Liver (tissue), 9 donors: ENCODE data around the gene CCNC. TPM values are rescaled to one million over a fixed set of nuclear protein-coding genes. Genes with fewer than 3 reads are reported as not detected.

Experiments
- DNase-seq: peaks from one replicate; pipeline ENCODE4 v3.0.0-alpha.2; 2017; ENCODE audit warnings: low spot score
- H3K27ac ChIP-seq, 2 donors: one replicate each; pipeline ENCODE4 v1.7.0; 2013; ENCODE audit warnings: inconsistent platforms in 2 of 2, low read length in 2 of 2, control low read depth in 1 of 2, low read depth in 1 of 2, mild to moderate bottlenecking in 1 of 2
- H3K27me3 ChIP-seq, 4 donors: one replicate each; pipeline versions ENCODE4 v1.6.1 to v1.7.0; 2013; ENCODE audit warnings: low read length in 3 of 4, inconsistent platforms in 1 of 4, mild to moderate bottlenecking in 1 of 4, moderate library complexity in 1 of 4; ENCODE audit not compliant: control insufficient read depth in 4 of 4, insufficient read depth in 4 of 4
- H3K36me3 ChIP-seq, 4 donors: one replicate each; pipeline versions ENCODE4 v1.6.1 to v1.7.0; 2013; ENCODE audit warnings: low read length in 3 of 4, mild to moderate bottlenecking in 3 of 4, low read depth in 1 of 4, moderate library complexity in 1 of 4; ENCODE audit not compliant: control insufficient read depth in 4 of 4, insufficient read depth in 3 of 4
- H3K4me1 ChIP-seq, 4 donors: one replicate each; pipeline versions ENCODE4 v1.6.1 to v1.7.0; 2013; ENCODE audit warnings: low read length in 3 of 4, mild to moderate bottlenecking in 3 of 4, moderate library complexity in 1 of 4; ENCODE audit not compliant: control insufficient read depth in 4 of 4, insufficient read depth in 4 of 4
- H3K4me3 ChIP-seq, 3 donors: one replicate each; pipeline versions ENCODE4 v1.6.1 to v1.7.0; 2013; ENCODE audit warnings: low read length in 3 of 3, control low read depth in 1 of 3, low read depth in 1 of 3, mild to moderate bottlenecking in 1 of 3
- H3K9ac ChIP-seq, 2 donors: one replicate each; pipeline ENCODE4 v1.7.0; 2013; ENCODE audit warnings: low read length in 2 of 2, mild to moderate bottlenecking in 2 of 2, moderate library complexity in 2 of 2, control low read depth in 1 of 2, low read depth in 1 of 2
- H3K9me3 ChIP-seq, 4 donors: one replicate each; pipeline versions ENCODE4 v1.6.1 to v1.7.0; 2013; ENCODE audit warnings: low read length in 3 of 4; ENCODE audit not compliant: control insufficient read depth in 4 of 4
- ATF3 ChIP-seq: IDR thresholded peaks from 2 replicates; pipeline ENCODE4 v1.6.1; 2016; ENCODE audit warnings: antibody characterized with exemption
- CTCF ChIP-seq: fragments of 150-350 bp; IDR thresholded peaks from 2 replicates; pipeline ENCODE4 v1.5.1; 2017; ENCODE audit warnings: improper control_type of control experiment, low read depth, low read length; ENCODE audit not compliant: missing input control
- EGR1 ChIP-seq, 2 donors: IDR thresholded peaks; 2 replicates each; pipeline ENCODE4 v1.6.1; 2016 to 2018; ENCODE audit warnings: antibody characterized with exemption in 2 of 2, low read depth in 2 of 2
- FOXA1 ChIP-seq: IDR thresholded peaks from 2 replicates; pipeline ENCODE4 v1.6.1; 2016; ENCODE audit warnings: antibody characterized with exemption
- FOXA2 ChIP-seq: IDR thresholded peaks from 2 replicates; pipeline ENCODE4 v1.6.1; 2016; ENCODE audit warnings: antibody characterized with exemption
- GABPA ChIP-seq, 2 donors: IDR thresholded peaks in 1 of 2; conservative IDR thresholded peaks in 1 of 2; 2 replicates each; pipeline ENCODE4 v1.6.1; 2016; ENCODE audit warnings: antibody characterized with exemption in 2 of 2, mild to moderate bottlenecking in 1 of 2, moderate library complexity in 1 of 2
- HNF4G ChIP-seq: IDR thresholded peaks from 2 replicates; pipeline ENCODE4 v1.6.1; 2016; ENCODE audit warnings: antibody characterized with exemption
- JUND ChIP-seq, 2 donors: IDR thresholded peaks; 2 replicates each; pipeline ENCODE4 v1.6.1; 2016; ENCODE audit warnings: antibody characterized with exemption in 2 of 2
- NR2F2 ChIP-seq: IDR thresholded peaks from 2 replicates; pipeline ENCODE4 v1.6.1; 2016; ENCODE audit warnings: antibody characterized with exemption
- RAD21 ChIP-seq, 2 donors: IDR thresholded peaks; 2 replicates each; pipeline ENCODE4 v1.6.1; 2016; ENCODE audit warnings: antibody characterized with exemption in 2 of 2, mild to moderate bottlenecking in 2 of 2
- REST ChIP-seq: IDR thresholded peaks from 2 replicates; pipeline ENCODE4 v1.6.1; 2016; ENCODE audit warnings: antibody characterized with exemption, mild to moderate bottlenecking
- SP1 ChIP-seq: IDR thresholded peaks from 2 replicates; pipeline ENCODE4 v1.6.1; 2018; ENCODE audit warnings: antibody characterized with exemption, mild to moderate bottlenecking
- TAF1 ChIP-seq: conservative IDR thresholded peaks from 2 replicates; pipeline ENCODE4 v1.6.1; 2016; ENCODE audit warnings: antibody characterized with exemption, mild to moderate bottlenecking
- YY1 ChIP-seq: IDR thresholded peaks from 2 replicates; pipeline ENCODE4 v1.6.1; 2016; ENCODE audit warnings: antibody characterized with exemption, mild to moderate bottlenecking
- WGBS: extraction: QIAGEN DNeasy Blood & Tissue Kit; methylation state at CpG from one replicate; pipeline ENCODE4 v1.1.7; 2013; 5-methylcytosine and 5-hydroxymethylcytosine counted together
- polyA plus RNA-seq, 2 donors: library from polyadenylated mRNA; stranded (reverse) in 1 of 2; unstranded in 1 of 2; fragments of 200-250 nt in 1 of 2; fragments of >200 nt in 1 of 2; fragmentation: Nextera tagmentation in 1 of 2; extraction: Ambion mirVana in 1 of 2; gene quantifications; one replicate each; pipeline versions ENCODE4 v1.2.1 to v1.2.3, GENCODE V29; 2013 to 2015
- total RNA-seq, 2 donors: library from RNA; depleted of rRNA; stranded (reverse); fragments of >200 nt; gene quantifications; one replicate each; pipeline ENCODE4 v1.2.3, GENCODE V29; 2014
- donor health status: healthy.
- donor health status: healthy.
- donor health status: healthy.
- donor health status: healthy.
- donor health status: healthy.

CCNC gene
- total and polyA plus RNA-seq, 4 donors, result 32.9 to 80.7 (median 47.8) TPM

- Histone ChIP-seq H3K9me3 (peaks cover 0 to 2% (median 0%) of the 10 kb centered on the region in 4 donors), H3K9ac (no peak overlapping the region), H3K27me3 (no peaks in the 10 kb centered on the region), H3K4me3 (no peak overlapping the region), H3K4me1 (no peaks in the 10 kb centered on the region), H3K27ac (no peak overlapping the region), H3K36me3 (no peaks in the 10 kb centered on the region)
- no peak for DNase-seq
- no peak for TF ChIP-seq YY1
- no peak for TF ChIP-seq HNF4G
- TF ChIP-seq FOXA2, result no peak
- no peak for TF ChIP-seq GABPA (IDR thresholded peaks at IDR 0.05 in 1 of 2, conservative IDR thresholded peaks at IDR 0.05 in 1 of 2)
- TF ChIP-seq TAF1, result no peak
- no peak for TF ChIP-seq ATF3
- no peak for TF ChIP-seq EGR1 (IDR thresholded peaks at IDR 0.05; ENCODE audit: low read depth in 2 of 2)
- no peak for TF ChIP-seq SP1
- no peak for TF ChIP-seq CTCF
- no peak for TF ChIP-seq REST
- no peak for TF ChIP-seq FOXA1
- TF ChIP-seq JUND (IDR thresholded peaks at IDR 0.05), result no peak
- no peak for TF ChIP-seq NR2F2
- TF ChIP-seq RAD21 (IDR thresholded peaks at IDR 0.05), result no peak
- 85% methylated on average over 2 of the region's 2 CpGs for WGBS
These were observed 5.6 kb upstream of the CCNC start for GRCh38 chr6:99573980-99574617.

GRCh38 chr6:99563056-99563723 lies 5.3 kb downstream of the CCNC start:
- Histone ChIP-seq H3K36me3 (peaks cover 0 to 5% (median 3%) of the 10 kb centered on the region in 4 donors), H3K27me3 (no peaks in the 10 kb centered on the region), H3K4me3 (no peak overlapping the region), H3K4me1 (peaks cover 0 to 11% (median 6%) of the 10 kb centered on the region in 4 donors), H3K9ac (no peak overlapping the region), H3K9me3 (no peaks in the 10 kb centered on the region), H3K27ac (no peak overlapping the region)
- no peak for TF ChIP-seq REST
- no peak for TF ChIP-seq FOXA2
- TF ChIP-seq GABPA (IDR thresholded peaks at IDR 0.05 in 1 of 2, conservative IDR thresholded peaks at IDR 0.05 in 1 of 2), result no peak
- TF ChIP-seq ATF3, result no peak
- no peak for TF ChIP-seq YY1
- TF ChIP-seq NR2F2, result no peak
- no peak for TF ChIP-seq RAD21 (IDR thresholded peaks at IDR 0.05)
- WGBS, result 64% methylated on average over 4 of the region's 4 CpGs
- DNase-seq, result no peak
